Hepatocyte (in vitro differentiated cells): Measurements from ENCODE around the gene CDC6. TPM values are rescaled to one million over a fixed set of nuclear protein-coding genes. Genes with fewer than 3 reads are reported as not detected.

Experiments
- DNase-seq: peaks from one replicate; pipeline ENCODE4 v3.0.0-alpha.2; 2016; ENCODE audit warnings: low spot score
- H2AFZ ChIP-seq: fragments of 200-600 bp; sonication (generic); 2 replicates; pipeline ENCODE4 v1.6.0; 2016; ENCODE audit warnings: antibody characterized with exemption, mild to moderate bottlenecking
- H3K27ac ChIP-seq: fragments of 200-600 bp; sonication (generic); 2 replicates; pipeline ENCODE4 v1.5.1; 2016; ENCODE audit warnings: mild to moderate bottlenecking
- H3K27me3 ChIP-seq: fragments of 200-600 bp; sonication (generic); 2 replicates; pipeline ENCODE4 v1.6.1; 2016
- H3K36me3 ChIP-seq: fragments of 200-600 bp; sonication (generic); replicated peaks from 2 replicates; pipeline ENCODE4 v1.5.1; 2016; ENCODE audit warnings: low read depth; ENCODE audit not compliant: insufficient read depth
- H3K4me1 ChIP-seq: fragments of 200-600 bp; sonication (generic); 2 replicates; pipeline ENCODE4 v1.5.1; 2016; ENCODE audit warnings: mild to moderate bottlenecking, moderate library complexity; ENCODE audit not compliant: insufficient read depth
- H3K4me2 ChIP-seq: fragments of 200-600 bp; sonication (generic); 2 replicates; pipeline ENCODE4 v1.6.0; 2016
- H3K4me3 ChIP-seq: fragments of 200-600 bp; sonication (generic); 2 replicates; pipeline ENCODE4 v1.5.1; 2016; ENCODE audit warnings: mild to moderate bottlenecking
- H3K79me2 ChIP-seq: fragments of 200-600 bp; sonication (generic); 2 replicates; pipeline ENCODE4 v1.6.0; 2017; ENCODE audit warnings: mild to moderate bottlenecking
- H3K9me2 ChIP-seq: fragments of 200-600 bp; sonication (generic); replicated peaks from 2 replicates; pipeline ENCODE4 v1.6.0; 2017; ENCODE audit warnings: mild to moderate bottlenecking; ENCODE audit not compliant: insufficient read depth
- H3K9me3 ChIP-seq: fragments of 200-600 bp; sonication (generic); 2 replicates; pipeline ENCODE4 v1.5.1; 2016; ENCODE audit warnings: low read depth, mild to moderate bottlenecking
- H4K20me1 ChIP-seq: fragments of 200-600 bp; sonication (generic); 2 replicates; pipeline ENCODE4 v1.6.0; 2016; ENCODE audit warnings: mild to moderate bottlenecking; ENCODE audit not compliant: insufficient read depth, poor library complexity, severe bottlenecking
- EZH2 ChIP-seq: fragments of 200-600 bp; sonication (generic); IDR thresholded peaks from 2 replicates; pipeline ENCODE4 v1.6.1; 2016; ENCODE audit warnings: antibody characterized with exemption, mild to moderate bottlenecking, borderline replicate concordance
- EZH2phosphoT487 ChIP-seq: fragments of 200-600 bp; sonication (generic); IDR thresholded peaks from one replicate; pipeline ENCODE4 v1.6.1; 2018; ENCODE audit warnings: antibody characterized with exemption, mild to moderate bottlenecking, low read depth, moderate library complexity; ENCODE audit not compliant: unreplicated experiment, severe bottlenecking
- WGBS: methylation state at CpG from one replicate; pipeline ENCODE4 v1.1.6; 2016; ENCODE audit warnings: low lambda C conversion rate; ENCODE audit errors: missing lambda C conversion rate; 5-methylcytosine and 5-hydroxymethylcytosine counted together
- polyA plus RNA-seq: library from polyadenylated mRNA; unstranded; fragments of >200 nt; fragmentation: Nextera tagmentation; extraction: Ambion mirVana; gene quantifications from 2 replicates; pipeline ENCODE4 v1.2.1, GENCODE V29; 2016
- total RNA-seq: library from RNA; depleted of rRNA; stranded (reverse); fragments of >200 nt; gene quantifications from 2 replicates; pipeline ENCODE4 v1.2.3, GENCODE V29; 2014
- TF ChIP-seq, protein P1 (sequence below): fragments of 200-600 bp; sonication (generic); IDR thresholded peaks from 2 replicates; pipeline ENCODE4 v1.5.1; 2016; ENCODE audit warnings: antibody characterized with exemption, mild to moderate bottlenecking; ENCODE audit not compliant: poor library complexity

CDC6 gene
- total and polyA plus RNA-seq, 2 experiments from 2014 or later = 5.1 to 5.8 TPM

DNA sequence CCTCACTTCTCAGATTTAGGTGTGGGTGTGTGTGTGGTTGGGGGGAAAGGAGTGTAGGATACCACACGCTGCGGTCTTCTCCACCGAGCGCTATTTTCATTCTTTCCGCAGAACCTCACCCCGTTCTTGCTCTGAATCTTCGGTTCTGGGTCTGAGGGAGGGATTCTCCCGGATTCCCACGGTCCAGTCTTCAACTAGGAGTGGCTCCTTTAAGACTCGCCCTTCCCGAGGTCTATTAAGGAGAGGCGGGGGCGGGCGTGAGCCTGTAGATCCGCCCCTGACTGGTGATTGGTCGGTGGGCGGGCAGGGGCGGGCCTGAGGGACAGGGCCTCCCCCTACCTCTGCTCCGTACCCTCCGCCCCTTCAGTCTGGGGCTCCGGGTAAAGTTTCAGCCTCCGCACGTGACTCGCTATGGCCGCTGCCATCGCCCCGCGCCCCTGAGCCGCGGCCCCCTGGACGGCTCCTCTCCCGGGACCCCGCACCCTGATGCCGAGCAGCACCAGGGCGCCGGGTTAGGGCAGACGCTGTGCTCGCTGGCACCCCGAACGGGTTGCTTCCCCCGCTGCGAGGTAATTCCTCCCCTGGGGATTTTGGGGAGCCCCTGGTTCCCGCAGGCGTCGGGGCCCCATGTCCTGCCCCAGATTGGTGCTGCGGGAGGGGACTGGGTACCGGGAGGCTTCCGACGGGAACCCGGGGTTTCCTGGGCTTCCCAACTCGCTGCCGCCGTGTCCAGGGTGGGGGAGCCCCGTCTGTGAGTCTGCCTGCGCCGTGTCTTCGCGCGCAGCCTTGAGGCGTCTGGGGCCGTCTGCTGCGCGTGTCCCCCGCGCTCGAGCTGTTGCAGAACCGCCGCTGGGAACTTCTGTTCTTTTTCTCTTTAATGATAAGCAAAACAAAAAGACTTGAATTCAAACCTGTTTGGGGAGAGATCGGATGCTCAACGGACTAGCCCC is 30.5 kb downstream of the CDC6 start:
- Histone ChIP-seq H3K4me3 (peak overlapping the region; percentile 92), H2AFZ (peak overlapping the region; percentile 51), H3K36me3 (no peaks in the 10 kb centered on the region), H4K20me1 (peaks cover 45% of the 10 kb centered on the region), H3K27ac (peak overlapping the region; percentile 95), H3K4me2 (peak overlapping the region; percentile 87), H3K27me3 (no peaks in the 10 kb centered on the region), H3K79me2 (peaks cover 75% of the 10 kb centered on the region), H3K9me2 (no peaks in the 10 kb centered on the region), H3K4me1 (peaks cover 85% of the 10 kb centered on the region), H3K9me3 (no peaks in the 10 kb centered on the region)
- WGBS = under 1% methylated on average over 55 of the region's 70 CpGs
- peak; percentile 99 for DNase-seq
- TF ChIP-seq, protein P1, sequence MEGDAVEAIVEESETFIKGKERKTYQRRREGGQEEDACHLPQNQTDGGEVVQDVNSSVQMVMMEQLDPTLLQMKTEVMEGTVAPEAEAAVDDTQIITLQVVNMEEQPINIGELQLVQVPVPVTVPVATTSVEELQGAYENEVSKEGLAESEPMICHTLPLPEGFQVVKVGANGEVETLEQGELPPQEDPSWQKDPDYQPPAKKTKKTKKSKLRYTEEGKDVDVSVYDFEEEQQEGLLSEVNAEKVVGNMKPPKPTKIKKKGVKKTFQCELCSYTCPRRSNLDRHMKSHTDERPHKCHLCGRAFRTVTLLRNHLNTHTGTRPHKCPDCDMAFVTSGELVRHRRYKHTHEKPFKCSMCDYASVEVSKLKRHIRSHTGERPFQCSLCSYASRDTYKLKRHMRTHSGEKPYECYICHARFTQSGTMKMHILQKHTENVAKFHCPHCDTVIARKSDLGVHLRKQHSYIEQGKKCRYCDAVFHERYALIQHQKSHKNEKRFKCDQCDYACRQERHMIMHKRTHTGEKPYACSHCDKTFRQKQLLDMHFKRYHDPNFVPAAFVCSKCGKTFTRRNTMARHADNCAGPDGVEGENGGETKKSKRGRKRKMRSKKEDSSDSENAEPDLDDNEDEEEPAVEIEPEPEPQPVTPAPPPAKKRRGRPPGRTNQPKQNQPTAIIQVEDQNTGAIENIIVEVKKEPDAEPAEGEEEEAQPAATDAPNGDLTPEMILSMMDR = no peak
- TF ChIP-seq EZH2 = no peak

DNA sequence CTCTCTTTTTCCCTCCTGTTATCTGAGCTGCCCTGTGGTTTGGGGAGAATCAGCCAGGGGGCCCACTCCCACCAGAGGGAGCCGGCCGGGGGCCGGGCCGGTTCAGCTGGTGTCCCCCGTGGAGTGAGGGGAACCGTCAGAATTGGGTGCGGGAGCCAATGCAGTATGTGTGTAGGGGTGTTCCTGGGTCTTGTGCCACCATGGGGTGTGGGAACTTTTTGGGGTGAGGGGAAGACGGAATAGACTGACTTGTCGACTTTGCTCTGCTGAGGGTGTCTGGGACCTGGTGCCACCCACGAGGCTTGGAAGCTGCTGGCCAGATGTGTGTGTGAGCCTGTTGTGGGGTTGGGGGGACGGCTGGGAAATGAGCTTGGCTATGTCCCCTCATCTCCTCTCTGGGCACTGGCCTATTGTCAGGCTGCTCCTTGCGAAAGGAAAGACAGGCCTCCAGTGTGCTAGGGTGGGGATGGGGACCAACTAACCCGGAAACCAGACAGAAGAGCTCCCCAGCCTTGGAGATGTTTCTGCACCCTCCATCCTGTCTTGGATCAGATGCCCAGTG is 31.2 kb downstream of the CDC6 start:
- Histone ChIP-seq H3K27ac (peak overlapping the region; percentile 81), H3K4me2 (peak overlapping the region; percentile 87), H3K4me1 (peaks cover 87% of the 10 kb centered on the region), H3K36me3 (no peaks in the 10 kb centered on the region), H2AFZ (peak overlapping the region; percentile 51), H3K9me2 (no peaks in the 10 kb centered on the region), H3K9me3 (no peaks in the 10 kb centered on the region), H3K4me3 (peak overlapping the region; percentile 92), H3K79me2 (peaks cover 75% of the 10 kb centered on the region), H4K20me1 (peaks cover 51% of the 10 kb centered on the region), H3K27me3 (no peaks in the 10 kb centered on the region)
- TF ChIP-seq, protein P1 = peak; percentile 32
- TF ChIP-seq EZH2phosphoT487 = no peak
- peak; percentile 6 for DNase-seq
- WGBS = 12% methylated on average over 13 of the region's 13 CpGs

DNA sequence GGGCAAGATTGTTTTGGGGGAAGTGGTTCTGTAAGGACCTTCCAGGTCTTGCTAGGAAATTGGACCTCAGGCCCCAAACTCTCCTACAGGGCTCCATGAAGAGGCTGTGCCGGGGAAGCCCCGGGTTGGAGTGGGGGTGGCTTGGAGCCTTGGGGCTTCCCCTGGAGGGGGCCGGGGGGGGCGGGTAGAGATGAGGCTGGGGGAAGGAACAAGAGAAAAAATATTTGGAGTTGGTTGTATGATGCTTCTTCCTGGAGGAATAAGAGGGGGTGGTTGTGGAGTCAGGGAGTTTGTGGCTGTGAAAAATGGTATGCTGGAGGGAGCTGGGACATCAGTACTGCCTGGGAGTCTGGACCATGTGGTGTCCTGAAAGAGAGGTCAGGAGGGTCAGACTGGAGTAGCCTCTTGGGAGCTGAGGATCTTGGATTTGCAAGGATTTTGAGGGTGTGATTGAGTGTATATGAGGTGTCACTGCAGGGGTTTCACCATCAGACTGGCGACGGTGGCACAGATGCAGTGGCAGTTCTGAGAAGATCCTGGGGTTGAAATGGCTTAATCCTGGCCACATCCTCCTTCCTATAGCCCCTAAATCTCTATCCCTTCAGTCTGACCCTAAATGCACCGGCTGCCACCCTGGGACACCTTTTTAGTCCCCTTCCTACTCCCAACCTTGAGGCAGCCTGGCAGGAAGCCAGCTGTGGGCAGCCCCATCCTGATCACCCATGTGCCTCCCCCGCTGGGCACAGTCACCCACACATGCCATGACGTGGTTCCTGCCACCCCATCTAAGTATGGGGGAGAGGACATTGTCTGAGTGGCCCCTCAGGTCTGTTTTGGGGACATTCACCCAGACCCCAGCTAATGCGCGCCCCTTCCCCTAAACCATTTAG is 32.2 kb downstream of the CDC6 start:
- H3K9me3 ChIP-seq = no peaks in the 10 kb centered on the region
- H4K20me1 ChIP-seq = peaks cover 59% of the 10 kb centered on the region
- peaks cover 81% of the 10 kb centered on the region for H3K4me1 ChIP-seq
- H3K27me3 ChIP-seq = no peaks in the 10 kb centered on the region
- H3K4me2 ChIP-seq = peak overlapping the region; percentile 87
- H3K79me2 ChIP-seq = peaks cover 82% of the 10 kb centered on the region
- WGBS = 76% methylated on average over 11 of the region's 11 CpGs
- H2AFZ ChIP-seq = no peak overlapping the region
- H3K9me2 ChIP-seq = no peaks in the 10 kb centered on the region
- peak; percentile 5 for DNase-seq
- no peaks in the 10 kb centered on the region for H3K36me3 ChIP-seq
- H3K4me3 ChIP-seq = no peak overlapping the region
- no peak for TF ChIP-seq EZH2phosphoT487
- peak overlapping the region; percentile 87 for H3K27ac ChIP-seq
